Measurements from ENCODE around the gene PCDHA1.

The PCDHA1 gene

GRCh38 chr5:141042555-141042954, 256.6 kb downstream of the PCDHA1 start:
- DNase-seq: no peak

GRCh38 chr5:141050622-141051520, 264.9 kb downstream of the PCDHA1 start, which contains the start of gene PCDHB1:
TSS of gene PCDHB1 (plus strand) at chr5:141051374. CDS start at chr5:141051471, 97 bp downstream.
- DNase-seq: peak; percentile 17

DNA sequence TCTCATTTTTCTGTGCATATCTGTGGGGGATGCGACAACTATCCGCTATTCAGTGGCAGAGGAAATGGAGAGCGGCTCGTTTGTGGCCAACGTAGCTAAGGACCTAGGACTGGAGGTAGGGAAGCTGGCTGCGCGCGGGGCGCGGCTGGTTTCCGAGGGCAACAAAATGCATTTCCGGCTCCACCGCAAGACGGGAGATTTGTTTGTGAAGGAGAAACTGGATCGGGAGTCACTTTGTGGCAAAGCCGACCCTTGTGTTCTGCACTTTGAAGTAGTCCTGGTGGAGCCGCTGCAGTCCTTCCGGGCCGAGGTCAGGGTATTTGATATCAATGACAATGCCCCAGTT, 265.6 kb downstream of the PCDHA1 start:
- peak; percentile 20 for DNase-seq
